Motor neuron (in vitro differentiated cells): ENCODE measurements around the gene CD93. TPM values are rescaled to one million over a fixed set of nuclear protein-coding genes. Genes with fewer than 3 reads are reported as not detected.
A peak's percentile ranks its signal among the peaks of the same experiment; 100 is the strongest.

ENCODE experiments used
- ATAC-seq, 8 experiments: fragments of 200-7000 bp; cut with Tn5 transposase; replicated peaks in 6 of 8; 2 replicates each; pipeline ENCODE4 v1.8.0; 2021; ENCODE audit warnings: mild to moderate bottlenecking in 8 of 8, moderate library complexity in 8 of 8
- H3K27ac ChIP-seq, 2 donors: fragments of 250-450 bp; sonication (Bioruptor Pico); 2 replicates each; pipeline ENCODE4 v1.9.0; 2021; ENCODE audit warnings: antibody characterized with exemption in 2 of 2, mild to moderate bottlenecking in 2 of 2, moderate library complexity in 1 of 2
- H3K4me1 ChIP-seq, 2 donors: fragments of 250-450 bp; sonication (Bioruptor Pico); replicated peaks in 1 of 2; 2 replicates each; pipeline ENCODE4 v1.6.1; 2021; ENCODE audit warnings: antibody characterized with exemption in 2 of 2, mild to moderate bottlenecking in 2 of 2, moderate library complexity in 1 of 2
- H3K4me3 ChIP-seq, 5 donors: fragments of 250-450 bp; sonication (Bioruptor Pico); 2 replicates each; pipeline ENCODE4 v1.9.0; 2021; ENCODE audit warnings: antibody characterized with exemption in 5 of 5, mild to moderate bottlenecking in 5 of 5, moderate library complexity in 4 of 5
- WGBS, 10 experiments: fragments of 450-650 bp; shearing (Covaris generic); methylation state at CpG; one replicate each; pipeline ENCODE4 v1.0.0; 2022; 5-methylcytosine and 5-hydroxymethylcytosine counted together
- in situ Hi-C, 9 experiments: fragments of 400-800 bp; cut with MboI; loops; one replicate each; pipeline ENCODE4 v1.15.0; 2021; ENCODE audit warnings: low sequenced_read_pairs in 9 of 9, low pct_unique_long_range_greater_than_20kb in 2 of 9; ENCODE audit not compliant: unreplicated experiment in 9 of 9
- total RNA-seq, 8 experiments: library from RNA; unstranded; fragments of 300-600 nt; gene quantifications; 2 replicates each; pipeline versions ENCODE4 v1.2.3 to v1.2.4, GENCODE V29; 2022

Gene CD93
- total RNA-seq, 8 experiments from 2014 or later, result under 0.01 to 0.38 (median 0.09) TPM; not detected in 1

GRCh38 chr20:23116311-23117089 is 30.4 kb upstream of the CD93 start:
- ATAC-seq, result peak in 6 of 8 experiments; percentile 69 to 96 (median 85)
- H3K27ac ChIP-seq, result no peak overlapping the region
- H3K4me3 ChIP-seq, result no peak overlapping the region
- in situ Hi-C loops, result no loop called here
- no peaks in the 10 kb centered on the region for H3K4me1 ChIP-seq
- 0 to 90% (median 67%) methylated on average over 1 to 6 of the region's 10 CpGs; no CpG with 5 or more reads in 1 of the 10 experiments for WGBS, 10 experiments

DNA sequence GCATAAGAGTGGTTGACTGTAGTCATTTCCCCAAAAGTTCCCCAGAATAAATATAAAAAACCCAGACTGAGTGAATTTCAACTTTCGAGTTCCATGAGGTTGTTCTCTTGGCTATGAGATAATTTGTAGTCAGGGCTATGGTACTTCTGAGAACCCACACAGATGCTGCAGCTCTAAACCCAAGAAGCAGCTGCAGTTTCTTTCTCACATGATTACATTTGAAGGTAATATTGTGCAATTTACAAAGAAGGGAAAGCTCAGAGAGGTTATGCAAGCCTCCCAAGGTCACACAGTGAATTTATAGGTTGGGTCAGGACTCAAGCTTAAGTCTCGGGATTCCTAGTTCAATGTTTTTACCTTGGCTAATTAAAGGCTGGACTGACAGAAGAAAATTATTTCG is 29.7 kb upstream of the CD93 start:
- ATAC-seq, result no peak
- Histone ChIP-seq H3K4me1 (no peaks in the 10 kb centered on the region), H3K4me3 (no peak overlapping the region), H3K27ac (no peak overlapping the region)
- in situ Hi-C loops, result no loop called here
- WGBS, 10 experiments, result 36 to 86% (median 58%) methylated on average over 1 to 3 of the region's 3 CpGs; no CpG with 5 or more reads in 3 of the 10 experiments

- H3K4me3 ChIP-seq, result no peak overlapping the region
- in situ Hi-C loops, result no loop called here
- ATAC-seq, result no peak
- no peaks in the 10 kb centered on the region for H3K4me1 ChIP-seq
- WGBS, 10 experiments, result 70 to 100% (median 91%) methylated on average over 1 to 7 of the region's 8 CpGs
- H3K27ac ChIP-seq, result no peak overlapping the region
Observed at GRCh38 chr20:23114448-23115082, 28.4 kb upstream of the CD93 start.

DNA sequence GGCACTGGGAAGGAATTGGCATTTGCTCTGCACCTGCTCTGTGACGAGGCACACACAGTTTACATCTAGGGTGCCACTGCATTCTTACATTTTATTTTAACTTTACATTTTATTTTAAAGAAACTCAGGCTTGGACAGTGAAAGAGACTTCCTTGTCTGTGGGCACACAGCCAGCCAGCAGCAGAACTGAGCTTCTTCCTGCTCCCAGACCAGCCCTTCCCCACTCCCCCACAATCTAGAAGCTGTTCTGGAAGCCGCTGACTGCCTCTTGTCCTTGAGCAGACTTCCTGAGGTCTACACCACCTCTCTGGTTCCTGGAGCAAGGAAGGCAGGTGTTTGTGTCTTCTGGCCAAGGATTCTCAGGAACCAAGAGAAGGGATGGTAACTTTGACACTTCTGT is 27.9 kb upstream of the CD93 start:
- in situ Hi-C loops, result no loop called here
- H3K4me1 ChIP-seq, result no peaks in the 10 kb centered on the region
- no peak for ATAC-seq
- H3K4me3 ChIP-seq, result no peak overlapping the region
- whole genome bisulfite sequencing, 10 experiments, result 67 to 100% (median 79%) methylated on average over 1 to 2 of the region's 2 CpGs; no CpG with 5 or more reads in 5 of the 10 experiments
- H3K27ac ChIP-seq, result no peak overlapping the region

DNA sequence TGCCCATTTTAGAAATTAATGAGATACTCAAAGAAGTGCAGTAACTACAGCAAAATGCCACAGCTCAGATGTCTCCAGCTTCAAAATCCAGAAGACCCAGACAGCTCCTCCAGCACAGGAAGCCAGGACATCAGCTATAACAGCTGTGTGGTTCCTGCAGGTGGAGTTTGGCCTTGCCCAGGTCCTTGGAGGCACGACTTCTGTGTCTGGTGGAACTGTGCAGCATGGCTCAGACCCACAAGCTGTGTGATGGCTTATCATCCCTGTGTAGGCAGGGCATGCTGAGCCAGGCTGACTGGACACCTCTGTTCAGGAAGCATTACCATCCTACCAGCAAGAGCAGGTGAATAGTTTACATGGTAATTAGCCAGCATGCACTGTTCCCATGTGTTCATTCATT is 26.5 kb upstream of the CD93 start:
- in situ Hi-C loops, result no loop called here
- WGBS, 10 experiments, result 20 to 57% methylated on average over 1 of the region's 1 CpG; no CpG with 5 or more reads in 8 of the 10 experiments
- Histone ChIP-seq H3K4me3 (no peak overlapping the region), H3K4me1 (no peaks in the 10 kb centered on the region), H3K27ac (no peak overlapping the region)
- no peak for ATAC-seq

DNA sequence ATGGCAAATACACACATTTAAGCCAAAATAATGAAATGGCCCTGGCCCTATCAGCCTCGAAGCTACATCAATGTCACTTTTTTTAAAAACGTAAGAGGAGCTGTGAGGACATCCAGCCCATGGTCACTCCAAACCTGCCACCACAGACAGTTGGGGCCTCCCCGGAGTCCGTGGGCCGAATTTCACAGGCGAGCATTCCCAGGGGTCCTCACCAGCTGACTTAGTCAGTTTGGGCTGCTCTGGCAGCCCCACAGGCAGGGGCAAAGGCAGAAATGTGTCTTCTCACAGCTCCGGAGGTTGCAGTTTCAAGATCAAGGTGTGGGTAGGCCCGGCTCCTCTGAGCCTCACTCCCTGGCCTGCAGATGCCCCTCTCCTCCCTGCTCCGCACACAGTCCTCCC is 25.8 kb upstream of the CD93 start:
- in situ Hi-C loops, result no loop called here
- no peaks in the 10 kb centered on the region for H3K4me1 ChIP-seq
- no peak overlapping the region for H3K27ac ChIP-seq
- 58 to 100% (median 90%) methylated on average over 1 to 8 of the region's 9 CpGs; no CpG with 5 or more reads in 4 of the 10 experiments for WGBS, 10 experiments
- no peak for ATAC-seq
- H3K4me3 ChIP-seq, result no peak overlapping the region

DNA sequence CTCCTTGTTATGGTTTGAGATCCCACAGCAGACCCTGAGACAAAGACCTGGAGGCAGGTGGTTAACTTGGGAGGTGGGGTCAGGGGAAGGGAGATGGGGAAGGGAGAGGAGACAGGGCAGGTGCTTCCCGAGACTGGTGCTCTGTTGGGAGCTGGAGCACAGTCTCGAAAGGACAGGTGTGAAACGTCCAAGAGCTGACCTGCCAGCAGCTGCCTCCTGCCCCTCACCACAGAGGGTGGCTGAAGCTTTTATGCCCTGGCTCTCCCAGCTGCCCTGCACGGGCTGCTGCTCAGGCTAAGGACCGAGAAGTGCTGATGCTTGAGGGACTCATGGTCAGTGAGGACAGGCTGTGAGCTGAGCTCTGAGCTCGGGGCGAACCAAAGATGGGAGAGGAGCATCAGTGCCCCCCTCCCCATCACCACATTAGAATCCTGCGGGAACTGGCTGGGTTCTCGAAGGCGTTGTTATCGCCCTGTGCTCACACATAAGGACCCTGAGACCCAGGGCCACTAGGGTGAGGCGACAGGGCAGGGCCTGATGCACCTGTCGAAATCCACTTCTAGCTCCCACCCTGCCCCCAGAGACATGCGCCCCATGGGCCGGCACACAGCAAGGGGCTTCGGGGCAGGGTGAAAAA is 25.3 kb upstream of the CD93 start:
- Histone ChIP-seq H3K27ac (no peak overlapping the region), H3K4me3 (no peak overlapping the region), H3K4me1 (no peaks in the 10 kb centered on the region)
- in situ Hi-C loops, result no loop called here
- WGBS, 10 experiments, result 56 to 100% (median 83%) methylated on average over 1 to 9 of the region's 16 CpGs; no CpG with 5 or more reads in 5 of the 10 experiments
- ATAC-seq, result no peak

- no peak for ATAC-seq
- in situ Hi-C loops, result no loop called here
- Histone ChIP-seq H3K27ac (no peak overlapping the region), H3K4me3 (no peak overlapping the region), H3K4me1 (no peaks in the 10 kb centered on the region)
- WGBS, 10 experiments, result 20 to 100% (median 67%) methylated on average over 1 of the region's 3 CpGs; no CpG with 5 or more reads in 5 of the 10 experiments
Observed at GRCh38 chr20:23108871-23109270, 22.7 kb upstream of the CD93 start.

- in situ Hi-C loops, result no loop called here
Observed at GRCh38 chr20:23107466-23107865, 21.3 kb upstream of the CD93 start.

GRCh38 chr20:23106271-23106851 is 20.2 kb upstream of the CD93 start:
- no peak overlapping the region for H3K4me3 ChIP-seq
- ATAC-seq, result peak in 1 of 8 experiments; percentile 38
- H3K27ac ChIP-seq, result no peak overlapping the region
- in situ Hi-C loops, result no loop called here
- 33 to 88% (median 61%) methylated on average over 1 to 7 of the region's 9 CpGs for WGBS, 10 experiments
- H3K4me1 ChIP-seq, result no peaks in the 10 kb centered on the region

More at GRCh38 chr20:23107466-23107865, 21.3 kb upstream of the CD93 start:
- no peak overlapping the region for H3K4me3 ChIP-seq
- no peak for ATAC-seq
- H3K4me1 ChIP-seq, result no peaks in the 10 kb centered on the region
- no peak overlapping the region for H3K27ac ChIP-seq
- 20 to 100% (median 100%) methylated on average over 1 to 2 of the region's 3 CpGs; no CpG with 5 or more reads in 5 of the 10 experiments for WGBS, 10 experiments

- in situ Hi-C loops, result no loop called here
- 0 to 83% (median 50%) methylated on average over 1 to 2 of the region's 3 CpGs; no CpG with 5 or more reads in 4 of the 10 experiments for WGBS, 10 experiments
- Histone ChIP-seq H3K4me1 (no peaks in the 10 kb centered on the region), H3K4me3 (no peak overlapping the region), H3K27ac (no peak overlapping the region)
- no peak for ATAC-seq
Observed at GRCh38 chr20:23105193-23105592, 19.1 kb upstream of the CD93 start.

- no peak for ATAC-seq
- WGBS, 10 experiments, result 8 to 100% (median 79%) methylated on average over 1 to 11 of the region's 11 CpGs; no CpG with 5 or more reads in 1 of the 10 experiments
Observed at GRCh38 chr20:23103284-23104018, 17.3 kb upstream of the CD93 start.

More at GRCh38 chr20:23103284-23104018, 17.3 kb upstream of the CD93 start:
- Histone ChIP-seq H3K4me1 (no peaks in the 10 kb centered on the region), H3K27ac (no peak overlapping the region), H3K4me3 (no peak overlapping the region)
- in situ Hi-C loops, result no loop called here
